Raji (cell line): ENCODE results near the gene TMUB2.

Experiments used
- POLR2A ChIP-seq: IDR thresholded peaks from 2 replicates; pipeline ENCODE4 v1.6.1; 2011; ENCODE audit warnings: low read depth, low read length, control low read depth; ENCODE audit not compliant: insufficient read depth

TMUB2 gene

DNA sequence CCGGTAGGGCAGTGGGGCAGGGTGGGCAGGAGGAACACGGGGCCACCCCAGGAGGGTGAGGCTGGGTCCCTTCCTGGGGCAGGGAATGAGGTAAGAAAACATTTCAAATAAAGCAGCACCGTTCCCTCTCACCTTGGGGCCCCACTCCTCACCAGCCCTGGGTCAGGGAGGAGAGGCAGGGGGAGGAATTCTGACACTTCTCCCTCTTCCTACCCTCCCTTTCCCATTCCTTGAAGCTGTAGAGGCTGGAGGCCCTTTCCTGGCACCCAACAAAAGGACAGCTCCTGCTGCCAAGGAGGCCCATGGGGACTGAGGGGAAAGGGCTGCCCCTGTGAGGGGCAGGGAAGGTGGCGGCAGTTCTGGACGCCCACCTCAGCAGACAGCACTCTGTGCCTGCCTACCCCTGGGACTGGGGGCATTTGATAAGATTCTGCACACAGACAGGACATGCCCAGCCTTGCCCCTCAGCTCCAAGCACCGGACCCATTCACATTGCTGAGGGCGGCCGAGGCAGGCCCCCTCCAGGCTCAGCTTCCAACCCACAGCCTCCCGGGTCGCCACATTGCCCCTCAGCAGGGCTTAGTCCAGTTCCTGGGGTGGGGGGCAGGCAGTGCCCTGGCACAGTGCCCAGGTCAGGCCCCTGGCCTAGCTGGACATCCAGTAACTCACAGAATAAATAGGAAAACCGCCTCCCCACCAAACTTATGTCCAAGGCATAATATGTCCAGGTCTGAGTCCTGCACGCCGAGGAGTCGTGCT is 6.7 kb downstream of the TMUB2 start:
- TF ChIP-seq POLR2A = no peak

DNA sequence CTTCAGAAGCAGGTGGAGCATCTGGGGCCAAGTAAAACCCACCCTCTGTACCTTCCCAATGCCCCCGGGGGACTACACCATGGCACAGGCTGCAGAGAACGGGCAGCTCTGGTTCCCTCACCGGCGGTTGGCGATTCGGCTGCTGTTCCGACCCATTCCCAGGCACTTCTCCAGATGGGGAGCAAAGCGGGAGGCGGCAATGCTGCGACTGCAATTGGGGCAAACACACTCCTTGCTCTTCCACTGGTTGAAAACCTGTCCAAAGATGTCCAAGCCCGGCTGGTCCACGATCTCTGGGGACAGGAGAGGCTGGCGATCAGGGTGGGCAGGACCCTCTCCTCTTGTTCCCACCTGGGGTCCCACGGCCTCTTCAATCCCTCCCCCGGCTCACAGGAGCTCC is 10.3 kb downstream of the TMUB2 start:
- TF ChIP-seq POLR2A = no peak

DNA sequence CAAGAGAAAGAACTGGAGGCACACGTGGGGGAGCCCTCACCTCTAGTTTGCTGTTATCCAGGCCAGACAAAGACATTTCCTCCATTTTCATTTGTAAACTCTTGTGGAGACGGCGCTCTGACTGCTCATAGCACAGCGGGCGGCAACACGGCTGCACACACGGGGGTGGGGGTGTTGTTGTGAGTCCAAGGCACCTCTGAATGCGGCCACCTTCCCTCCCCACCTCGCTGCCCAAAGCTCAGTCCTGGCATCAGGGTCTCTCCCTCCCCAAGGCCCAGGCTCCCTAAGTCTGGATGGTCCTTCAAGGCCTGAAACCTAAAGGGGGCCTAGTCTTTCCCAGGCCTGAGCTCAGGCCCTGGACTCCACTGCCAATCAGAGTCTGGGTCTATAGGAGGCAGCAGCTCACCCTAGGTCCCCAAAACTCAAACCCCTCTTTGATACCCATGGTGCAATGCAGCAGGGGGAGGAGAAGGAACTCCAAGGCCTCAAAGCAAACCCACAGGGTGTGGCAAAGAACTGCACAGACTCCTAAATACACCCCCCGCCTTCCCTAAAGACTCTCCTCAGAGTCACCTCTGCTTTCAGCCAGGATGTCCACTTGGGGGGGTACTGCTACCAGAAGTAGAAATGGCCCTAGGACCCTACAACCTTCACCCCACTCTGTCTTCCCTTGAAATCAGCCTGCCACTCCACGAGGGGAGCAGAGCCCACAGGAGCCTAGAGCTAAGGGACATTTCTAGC is 11.4 kb downstream of the TMUB2 start:
- no peak for TF ChIP-seq POLR2A

DNA sequence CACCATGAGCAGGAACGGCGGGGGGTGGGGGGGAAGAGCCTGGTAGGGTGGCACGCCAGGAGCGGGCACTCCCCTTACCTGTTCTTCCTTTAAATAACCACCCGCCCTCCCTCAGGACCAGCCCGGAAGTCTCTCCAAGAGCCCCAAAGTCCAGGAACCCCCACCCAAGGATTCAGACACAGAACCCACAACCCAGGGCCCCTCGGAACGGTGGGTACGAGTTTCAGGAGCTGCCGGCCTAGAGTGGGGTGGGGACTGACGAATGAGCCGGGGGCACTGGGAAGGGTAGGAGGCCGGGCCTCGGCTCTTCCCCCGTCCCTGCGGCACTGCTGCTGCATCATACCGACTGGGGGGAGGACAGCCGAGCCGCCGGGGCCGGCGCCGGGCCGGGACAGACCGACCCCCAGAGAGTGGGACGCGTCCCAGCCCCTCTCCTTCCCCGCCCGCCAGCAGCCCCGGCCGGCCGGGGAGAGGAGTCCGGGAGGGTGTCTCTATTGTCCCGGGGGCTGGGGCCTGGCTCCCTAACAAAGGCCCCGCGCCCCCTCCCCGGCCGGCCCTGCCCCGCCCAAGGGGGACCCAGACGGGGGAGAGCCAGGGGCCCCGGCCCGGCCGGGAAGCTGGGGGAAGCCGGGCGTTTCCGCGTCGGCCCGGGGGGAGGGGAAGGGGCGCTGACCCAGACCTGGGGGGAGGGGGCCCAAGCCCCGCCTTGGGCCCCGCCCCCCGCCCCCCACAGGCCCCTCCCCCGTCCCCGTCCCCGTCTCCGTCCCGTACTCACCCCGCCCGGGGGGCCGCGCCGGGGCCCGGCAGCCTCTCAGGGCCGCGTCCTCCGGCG is 12.2 kb downstream of the TMUB2 start:
- TF ChIP-seq POLR2A = 0 out of 2 replicates have a peak, but pooled peaks have one; percentile 8

DNA sequence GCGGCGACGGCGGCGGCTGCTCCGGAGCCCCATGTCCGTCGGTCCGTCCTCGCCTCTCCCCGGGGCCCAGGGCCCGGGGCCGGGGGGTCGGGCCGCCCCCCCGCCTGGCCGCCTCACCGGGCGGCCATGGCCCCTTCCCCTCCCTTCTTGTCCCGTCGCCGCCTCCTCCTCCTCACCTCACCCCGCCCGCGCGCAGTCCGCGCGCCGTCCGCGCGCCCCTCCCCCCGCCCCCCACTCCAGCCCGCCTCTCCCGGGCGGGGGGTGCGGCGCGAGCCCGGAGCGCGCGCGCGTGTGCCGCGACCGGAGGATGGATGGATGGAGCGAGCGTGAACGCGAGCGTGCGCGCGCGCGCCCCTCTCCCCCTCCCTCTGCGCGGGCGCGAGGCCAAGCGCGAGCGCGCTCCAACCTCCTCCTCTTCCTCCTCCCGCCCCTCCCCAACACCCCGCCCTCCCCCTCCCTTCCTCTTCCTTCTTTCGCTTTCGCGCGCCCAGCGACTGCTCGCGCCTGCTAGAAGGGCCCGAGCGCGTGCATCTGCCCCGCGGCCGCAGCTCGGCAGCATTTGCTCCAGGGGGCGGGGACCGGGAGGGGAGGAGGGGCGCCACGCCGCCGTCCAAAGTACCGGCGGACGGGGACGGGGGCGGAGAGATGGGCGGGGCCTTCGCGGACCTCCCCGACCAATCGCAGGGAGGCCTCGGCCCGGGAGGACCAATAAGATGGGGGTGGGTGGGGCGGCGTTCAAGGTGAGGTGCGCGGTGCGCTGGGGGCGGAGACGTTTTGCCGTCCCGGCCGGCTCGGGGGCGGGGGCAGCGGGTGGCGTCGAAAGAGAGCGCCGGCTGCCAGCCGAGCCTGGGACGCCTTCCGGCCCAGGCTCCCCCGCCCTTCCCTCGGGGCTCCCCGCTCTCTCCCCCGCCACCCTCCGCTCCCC is 13.0 kb downstream of the TMUB2 start, which contains the start of gene ATXN7L3:
Gene ATXN7L3, minus strand, starts transcription at position 332 of the 925 bp plus-strand sequence. CDS start 1,814 bp downstream, outside the sequence.
- TF ChIP-seq POLR2A = peak; percentile 37

DNA sequence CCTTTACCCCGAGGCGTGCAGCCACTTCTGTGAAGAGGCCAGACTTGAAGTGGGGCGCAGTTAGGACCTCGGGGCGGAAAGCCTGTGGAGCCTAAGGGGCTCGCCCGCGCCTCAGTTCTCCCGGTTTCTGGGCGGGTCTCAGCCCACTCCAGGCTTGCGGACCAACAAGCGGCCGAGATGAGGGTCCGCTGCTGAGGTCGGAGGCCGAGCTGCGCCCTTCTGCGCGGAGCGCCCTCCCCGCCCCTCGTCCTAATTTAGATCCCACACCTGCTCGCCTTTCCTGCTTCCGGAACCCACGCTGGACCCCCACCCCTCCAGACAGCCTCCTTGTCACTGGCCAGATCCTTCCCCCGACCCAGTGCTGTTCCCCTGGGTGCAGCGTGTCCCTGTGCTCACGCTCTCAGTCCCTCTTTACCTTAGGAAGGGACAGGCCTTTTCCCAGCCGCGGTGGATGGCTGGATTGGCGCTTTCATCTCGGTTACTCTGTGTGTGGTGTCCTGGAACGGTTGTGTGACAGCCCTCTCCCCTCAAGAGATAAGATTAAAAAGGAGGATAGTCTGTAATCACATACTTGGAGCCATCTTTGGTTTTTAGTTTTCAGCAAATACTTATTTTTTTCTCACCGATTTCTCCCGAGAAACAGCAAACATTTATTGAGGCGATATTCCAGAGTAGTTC is 13.8 kb downstream of the TMUB2 start:
- peak; percentile 57 for TF ChIP-seq POLR2A

DNA sequence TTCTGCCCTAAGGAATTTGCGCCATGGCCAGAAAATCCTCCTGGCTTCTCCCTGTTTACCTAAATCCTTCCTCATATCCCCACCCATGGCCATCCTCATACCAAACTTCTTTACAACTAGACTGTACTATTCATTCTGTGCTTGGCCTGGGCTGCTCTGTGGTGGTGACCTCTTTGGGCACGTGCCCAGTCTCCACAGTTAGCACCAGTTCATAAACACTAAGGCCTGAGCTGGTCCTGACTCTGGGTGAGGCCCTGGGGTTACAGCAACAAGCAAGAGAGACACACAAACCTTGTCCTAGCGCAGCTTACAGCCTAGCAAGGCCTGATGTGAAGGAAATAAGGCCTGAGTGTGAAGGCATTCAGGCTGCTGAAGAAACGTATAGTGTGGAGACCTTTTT is 16.0 kb downstream of the TMUB2 start:
- TF ChIP-seq POLR2A = no peak

DNA sequence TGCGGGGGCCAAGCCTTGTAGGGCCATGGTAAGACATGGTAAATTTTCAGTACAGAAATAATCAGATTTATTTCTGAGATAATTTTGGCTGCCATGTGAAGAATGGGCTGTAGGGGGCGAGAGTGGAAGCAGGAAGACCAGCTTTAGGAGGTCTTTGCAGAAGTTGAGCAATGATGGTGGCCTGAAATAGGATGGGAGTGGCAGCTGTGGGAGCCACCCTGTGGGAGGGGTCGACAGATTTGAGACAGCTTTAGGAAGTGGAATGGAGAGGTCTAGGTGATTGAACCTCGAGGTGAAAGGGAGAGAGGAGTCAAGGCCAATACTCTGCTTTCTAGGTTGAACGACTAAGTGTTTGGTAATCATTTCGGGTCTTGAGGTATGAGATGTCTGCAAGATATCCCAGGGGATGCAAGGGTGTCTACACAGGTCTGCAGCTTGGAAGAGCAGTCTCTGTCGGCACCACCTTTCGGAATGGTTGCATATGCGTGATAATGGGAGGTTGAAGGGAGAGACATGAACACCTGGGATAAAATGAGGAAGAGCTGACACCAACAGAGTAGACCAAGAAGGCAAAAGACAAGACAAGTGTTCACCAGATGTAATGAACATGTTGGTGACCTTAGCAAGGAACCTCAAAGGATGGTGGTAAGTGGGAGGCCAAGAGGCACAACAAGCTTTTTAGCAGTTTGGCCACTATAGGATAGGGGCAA is 17.1 kb downstream of the TMUB2 start:
- no peak; the same call in 1 of the 2 replicates for TF ChIP-seq POLR2A

DNA sequence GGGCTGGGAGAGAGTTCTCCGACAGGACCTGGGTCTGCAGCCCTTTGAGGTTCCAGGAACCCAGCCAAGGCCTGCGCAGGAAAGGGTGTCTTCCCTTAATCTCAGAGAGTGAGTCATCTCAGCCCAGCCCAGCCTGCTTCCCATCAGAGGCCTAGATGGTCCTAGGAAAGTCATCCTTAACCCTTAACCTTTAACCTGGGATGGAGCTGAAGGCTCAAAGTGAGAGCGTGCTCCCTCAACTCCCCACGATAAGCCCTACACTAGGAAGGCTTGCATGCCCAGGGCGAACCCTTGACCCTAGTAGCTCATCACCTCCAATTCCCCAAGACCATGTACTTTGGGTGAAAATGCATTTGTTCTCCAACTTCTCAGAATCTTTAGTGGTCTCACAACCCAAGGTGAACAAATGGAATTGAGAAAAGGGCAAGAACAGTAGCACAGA is 17.7 kb downstream of the TMUB2 start:
- TF ChIP-seq POLR2A = no peak; the same call in 1 of the 2 replicates

DNA sequence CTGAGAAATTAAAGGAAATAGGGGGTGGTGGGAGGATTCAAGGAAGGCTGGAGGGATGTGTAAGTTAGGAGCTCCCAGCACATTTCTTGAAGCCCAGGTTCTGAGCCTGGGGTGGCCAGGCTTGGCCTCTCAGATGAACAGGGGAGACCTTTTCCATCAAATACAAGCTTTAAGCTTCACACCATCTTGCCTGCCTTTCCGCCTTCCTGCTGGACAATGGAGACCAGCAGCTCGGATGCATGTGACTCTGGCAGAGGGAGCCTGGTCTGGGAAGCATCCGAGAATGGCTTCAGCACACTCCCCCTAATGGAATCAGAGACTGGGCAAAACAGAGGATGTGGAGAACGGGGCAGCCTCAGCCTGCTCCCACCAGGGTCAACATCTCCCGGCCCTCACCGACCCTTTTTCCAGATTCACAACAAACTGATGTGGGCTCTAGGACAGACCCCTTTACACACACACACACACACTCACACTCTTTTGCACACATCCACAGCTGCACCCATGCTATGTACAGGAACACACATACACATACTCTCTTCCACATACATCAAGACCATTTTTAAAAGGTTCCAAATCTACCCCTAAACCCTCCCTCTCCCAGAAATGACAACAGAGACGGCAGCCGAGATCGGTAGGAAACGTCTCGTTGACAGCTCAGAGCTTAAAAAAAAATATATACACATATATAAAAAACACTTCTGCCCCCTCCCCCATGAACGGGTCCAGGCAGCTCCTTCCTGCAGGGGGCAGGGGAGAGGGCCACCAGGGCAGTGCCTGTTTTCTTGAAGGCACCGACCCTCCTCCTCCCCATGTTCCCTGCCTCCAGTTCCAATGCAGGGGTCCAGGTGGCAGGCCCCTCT is 19.4 kb downstream of the TMUB2 start:
- TF ChIP-seq POLR2A = no peak

DNA sequence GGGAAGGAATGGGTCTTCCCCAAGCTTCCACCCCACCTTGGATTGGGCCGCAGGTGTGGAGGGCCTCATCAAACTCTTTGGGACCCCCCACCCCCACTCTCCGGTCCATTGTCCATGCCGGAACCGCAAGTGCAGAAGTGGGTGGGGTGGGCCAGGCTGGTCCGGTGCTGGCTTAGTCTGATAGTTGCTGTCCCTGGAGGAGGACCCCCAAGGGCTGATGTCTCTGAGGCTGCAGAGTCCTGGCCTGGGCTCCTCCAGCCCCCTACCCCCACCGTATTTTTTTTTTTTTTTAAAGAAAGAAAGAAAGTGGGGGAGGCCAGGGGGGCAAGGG is 20.0 kb downstream of the TMUB2 start:
- TF ChIP-seq POLR2A = no peak

DNA sequence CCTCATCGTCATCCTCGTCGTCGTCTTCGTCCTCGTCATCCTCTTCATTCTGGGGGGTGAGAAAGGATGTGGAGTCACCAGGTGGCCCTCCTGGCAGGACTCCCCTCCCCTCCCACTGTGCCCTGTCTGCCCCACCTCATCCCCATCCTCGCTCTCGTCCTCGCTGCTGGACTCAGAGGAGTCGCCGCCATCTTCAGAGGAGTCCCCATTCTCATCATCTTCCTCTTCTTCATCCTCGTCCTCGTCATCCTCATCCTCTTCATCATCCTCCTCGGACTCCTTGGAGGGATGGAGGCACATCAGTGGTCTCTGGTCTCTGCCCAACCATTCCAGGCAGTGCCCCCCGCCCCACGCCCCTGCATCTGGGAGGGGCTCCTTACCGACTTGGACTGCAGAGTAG is 20.5 kb downstream of the TMUB2 start:
- TF ChIP-seq POLR2A = no peak
